Stomach smooth muscle (tissue), 2 donors: ENCODE results near the gene GLOD5.

Experiments
- H3K27ac ChIP-seq: one replicate; pipeline ENCODE4 v1.7.0; 2013; ENCODE audit warnings: mild to moderate bottlenecking, low read length, inconsistent platforms
- H3K27me3 ChIP-seq, 2 donors: one replicate each; pipeline ENCODE4 v1.7.0; 2013; ENCODE audit warnings: low read length in 2 of 2; ENCODE audit not compliant: insufficient read depth in 2 of 2, control insufficient read depth in 1 of 2
- H3K36me3 ChIP-seq, 2 donors: one replicate each; pipeline ENCODE4 v1.7.0; 2013; ENCODE audit warnings: low read length in 2 of 2; ENCODE audit not compliant: control insufficient read depth in 2 of 2, insufficient read depth in 2 of 2
- H3K4me1 ChIP-seq: one replicate; pipeline ENCODE4 v1.7.0; 2013; ENCODE audit warnings: low read length; ENCODE audit not compliant: control insufficient read depth, insufficient read depth
- H3K4me3 ChIP-seq, 2 donors: one replicate each; pipeline ENCODE4 v1.7.0; 2013; ENCODE audit warnings: low read length in 2 of 2
- H3K9ac ChIP-seq, 2 donors: one replicate each; pipeline ENCODE4 v1.7.0; 2013; ENCODE audit warnings: low read length in 2 of 2, mild to moderate bottlenecking in 1 of 2
- H3K9me3 ChIP-seq, 2 donors: one replicate each; pipeline ENCODE4 v1.7.0; 2013; ENCODE audit warnings: low read length in 2 of 2; ENCODE audit not compliant: control insufficient read depth in 2 of 2
- donor health status: healthy.
- donor health status: Pancreatic carcinoma.

Gene GLOD5

GRCh38 chrX:48761674-48762471, at the start of gene GLOD5:
Gene GLOD5 (plus strand): TSS chrX:48761747. CDS start chrX:48761791, 44 bp downstream.
- Histone ChIP-seq H3K9ac (no peak within 1 kb of the TSS), H3K36me3 (no peaks in the 10 kb centered on the region), H3K4me3 (no peak within 1 kb of the TSS), H3K4me1 (no peaks in the 10 kb centered on the region), H3K27ac (no peak within 1 kb of the TSS), H3K27me3 (peaks cover 0 to 2% of the 10 kb centered on the region in 2 donors), H3K9me3 (no peaks in the 10 kb centered on the region)

- Histone ChIP-seq H3K4me3 (no peak overlapping the region), H3K36me3 (peaks cover 0 to 2% of the 10 kb centered on the region in 2 donors), H3K27me3 (peaks cover 0 to 18% of the 10 kb centered on the region in 2 donors), H3K4me1 (peaks cover 2% of the 10 kb centered on the region), H3K27ac (no peak overlapping the region), H3K9ac (no peak overlapping the region), H3K9me3 (no peaks in the 10 kb centered on the region)
These were observed 49.5 kb upstream of the GLOD5 start for GRCh38 chrX:48711929-48712505.

- no peaks in the 10 kb centered on the region for H3K9me3 ChIP-seq
- H3K9ac ChIP-seq = no peak overlapping the region
- H3K4me3 ChIP-seq = no peak overlapping the region
- no peaks in the 10 kb centered on the region for H3K36me3 ChIP-seq
- H3K27ac ChIP-seq = no peak overlapping the region
- peaks cover 2% of the 10 kb centered on the region for H3K4me1 ChIP-seq
- peaks cover 0 to 16% of the 10 kb centered on the region in 2 donors for H3K27me3 ChIP-seq
These were observed 47.7 kb upstream of the GLOD5 start for GRCh38 chrX:48713847-48714246.

- H3K4me3 ChIP-seq = no peak overlapping the region
- no peaks in the 10 kb centered on the region for H3K9me3 ChIP-seq
- H3K36me3 ChIP-seq = no peaks in the 10 kb centered on the region
- H3K4me1 ChIP-seq = peaks cover 2% of the 10 kb centered on the region
- H3K27me3 ChIP-seq = peaks cover 0 to 13% of the 10 kb centered on the region in 2 donors
- H3K9ac ChIP-seq = no peak overlapping the region
- no peak overlapping the region for H3K27ac ChIP-seq
These were observed 47.0 kb upstream of the GLOD5 start for GRCh38 chrX:48714573-48714972.

GRCh38 chrX:48715072-48715471, 46.5 kb upstream of the GLOD5 start:
- Histone ChIP-seq H3K4me3 (no peak overlapping the region), H3K36me3 (no peaks in the 10 kb centered on the region), H3K27me3 (peaks cover 0 to 10% of the 10 kb centered on the region in 2 donors), H3K4me1 (peaks cover 2% of the 10 kb centered on the region), H3K27ac (no peak overlapping the region), H3K9ac (no peak overlapping the region), H3K9me3 (no peaks in the 10 kb centered on the region)

GRCh38 chrX:48715876-48716502, 45.6 kb upstream of the GLOD5 start:
- Histone ChIP-seq H3K27ac (no peak overlapping the region), H3K9me3 (peaks cover 0 to 4% of the 10 kb centered on the region in 2 donors), H3K4me3 (no peak overlapping the region), H3K36me3 (no peaks in the 10 kb centered on the region), H3K27me3 (peaks cover 0 to 9% of the 10 kb centered on the region in 2 donors), H3K9ac (no peak overlapping the region), H3K4me1 (peaks cover 2% of the 10 kb centered on the region)

GRCh38 chrX:48719958-48720357, 41.6 kb upstream of the GLOD5 start:
- H3K9me3 ChIP-seq = peaks cover 0 to 12% of the 10 kb centered on the region in 2 donors
- peaks cover 0 to 4% of the 10 kb centered on the region in 2 donors for H3K27me3 ChIP-seq
- H3K4me3 ChIP-seq = no peak overlapping the region
- no peak overlapping the region for H3K27ac ChIP-seq
- no peak overlapping the region for H3K9ac ChIP-seq
- H3K36me3 ChIP-seq = no peaks in the 10 kb centered on the region
- no peaks in the 10 kb centered on the region for H3K4me1 ChIP-seq

GRCh38 chrX:48720577-48721250, 40.8 kb upstream of the GLOD5 start:
- no peak overlapping the region for H3K4me3 ChIP-seq
- no peak overlapping the region for H3K27ac ChIP-seq
- no peaks in the 10 kb centered on the region for H3K4me1 ChIP-seq
- peaks cover 0 to 8% of the 10 kb centered on the region in 2 donors for H3K27me3 ChIP-seq
- H3K9ac ChIP-seq = no peak overlapping the region
- no peaks in the 10 kb centered on the region for H3K36me3 ChIP-seq
- peaks cover 0 to 12% of the 10 kb centered on the region in 2 donors for H3K9me3 ChIP-seq

- no peak overlapping the region for H3K4me3 ChIP-seq
- H3K36me3 ChIP-seq = no peaks in the 10 kb centered on the region
- peaks cover 0 to 8% of the 10 kb centered on the region in 2 donors for H3K27me3 ChIP-seq
- H3K9ac ChIP-seq = no peak overlapping the region
- H3K4me1 ChIP-seq = no peaks in the 10 kb centered on the region
- peaks cover 0 to 12% of the 10 kb centered on the region in 2 donors for H3K9me3 ChIP-seq
- no peak overlapping the region for H3K27ac ChIP-seq
These were observed 39.6 kb upstream of the GLOD5 start for GRCh38 chrX:48721916-48722315.

GRCh38 chrX:48726596-48726995, 35.0 kb upstream of the GLOD5 start:
- H3K27ac ChIP-seq = no peak overlapping the region
- H3K27me3 ChIP-seq = peaks cover 0 to 7% of the 10 kb centered on the region in 2 donors
- H3K4me1 ChIP-seq = no peaks in the 10 kb centered on the region
- no peak overlapping the region for H3K9ac ChIP-seq
- no peak overlapping the region for H3K4me3 ChIP-seq
- H3K9me3 ChIP-seq = peaks cover 0 to 5% of the 10 kb centered on the region in 2 donors
- H3K36me3 ChIP-seq = no peaks in the 10 kb centered on the region
